AG04449 (cell line): ENCODE measurements around the gene CCDC122.
A peak's percentile ranks its signal among the peaks of the same experiment; 100 is the strongest.

Experiments
- CTCF ChIA-PET: fragments of 350-600 bp; formaldehyde crosslinking; extraction: SDS; loops from one replicate; lab custom pipeline; 2021; ENCODE audit warnings: antibody characterized with exemption; lab: Yijun Ruan, JAX
- POLR2A ChIA-PET: fragments of 400-600, 350-600 bp; formaldehyde crosslinking; extraction: SDS; loops from one replicate; lab custom pipeline; 2020; ENCODE audit warnings: antibody characterized with exemption, inconsistent platforms; lab: Yijun Ruan, JAX
- DNase-seq: peaks from one replicate; pipeline ENCODE4 v3.0.0-alpha.2; 2010; ENCODE audit warnings: low read depth, low spot score
- H3K4me3 ChIP-seq: 2 replicates; pipeline ENCODE4 v1.5.1; 2011; ENCODE audit warnings: low read depth, mild to moderate bottlenecking, control low read depth, low read length
- CTCF ChIP-seq: IDR thresholded peaks from one replicate; pipeline ENCODE4 v1.5.1; 2011; ENCODE audit warnings: mild to moderate bottlenecking, moderate library complexity, low read length, control low read depth, inconsistent platforms; ENCODE audit not compliant: insufficient read depth; ENCODE audit errors: missing control alignments

CCDC122 gene

DNA sequence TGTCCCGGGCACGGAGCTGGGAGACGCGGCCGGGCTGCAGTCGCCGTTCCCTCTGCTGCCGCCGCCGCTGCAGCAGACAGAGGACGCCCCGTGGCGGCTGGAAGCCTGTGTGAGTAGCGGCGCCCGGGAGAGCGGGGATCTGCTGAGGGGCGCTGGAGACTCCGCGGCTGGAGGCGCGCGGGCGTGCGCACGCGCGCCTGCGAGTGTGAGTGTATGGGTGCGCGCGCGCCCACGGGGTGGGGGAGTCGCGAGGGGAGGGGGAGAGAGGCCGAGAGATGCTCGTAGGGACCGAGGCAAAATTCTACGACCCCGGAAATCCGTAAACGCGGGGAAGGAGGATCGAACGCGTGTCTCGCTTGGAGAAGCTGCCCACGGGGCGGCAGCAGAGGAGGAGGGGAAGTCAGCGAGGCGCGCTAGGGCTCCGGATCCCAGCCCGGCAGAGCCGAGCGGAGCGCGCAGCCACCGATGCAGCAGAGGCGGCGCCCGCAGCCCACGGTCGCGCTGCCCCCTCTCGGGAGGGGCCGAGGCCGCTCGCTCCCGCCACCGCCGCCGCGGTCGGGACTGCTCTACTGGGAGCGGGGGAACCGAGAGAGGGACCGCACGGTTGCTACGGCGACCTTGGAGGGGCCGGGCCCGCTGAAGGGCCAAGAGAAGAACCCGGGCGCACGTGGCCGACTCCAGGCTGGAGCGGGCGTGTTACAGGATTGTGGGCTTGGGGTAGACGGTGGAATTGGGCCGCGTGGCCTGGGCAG, 92.6 kb downstream of the CCDC122 start, which contains the start of gene ENOX1:
TSS of gene ENOX1 (minus strand) at position 207 of the 752 bp plus-strand sequence.
- POLR2A ChIA-PET: interaction anchor here (0.6 to 1.7 kb wide), 5 partner anchors 18 to 629 kb away, joined by 3 to 5 read pairs (median 3); no protein-coding TSS in a partner anchor
- CTCF ChIA-PET: interaction anchor here (1.0 to 2.4 kb wide), 4 partner anchors 17 to 702 kb away, joined by 3 to 6 read pairs (median 5); no protein-coding TSS in a partner anchor
- DNase-seq: no peak
- peak; percentile 43 for TF ChIP-seq CTCF
- H3K4me3 ChIP-seq: peak within 1 kb of the TSS; percentile 72

- CTCF ChIA-PET: interaction anchor here (0.7 to 2.4 kb wide), 4 partner anchors 16 to 702 kb away, joined by 3 to 6 read pairs (median 4); no protein-coding TSS in a partner anchor
- H3K4me3 ChIP-seq: peak overlapping the region; percentile 72
- TF ChIP-seq CTCF: no peak
- POLR2A ChIA-PET: interaction anchor here (0.6 to 1.7 kb wide), 5 partner anchors 18 to 629 kb away, joined by 3 to 5 read pairs (median 3); no protein-coding TSS in a partner anchor
- no peak for DNase-seq
Observed at GRCh38 chr13:43786472-43786765, 93.1 kb downstream of the CCDC122 start.
